GM12878 (cell line): ENCODE data around the gene CCRL2. TPM values are rescaled to one million over a fixed set of nuclear protein-coding genes. Genes with fewer than 3 reads are reported as not detected.

Experiments used
- BACH1 ChIP-seq: fragments of 450-650 bp; IDR thresholded peaks from 2 replicates; pipeline ENCODE4 v1.6.1; 2017; ENCODE audit warnings: mild to moderate bottlenecking, borderline replicate concordance
- BCL11A ChIP-seq: IDR thresholded peaks from 2 replicates; pipeline ENCODE4 v1.6.1; 2011; ENCODE audit warnings: low read depth, low read length
- BHLHE40 ChIP-seq, 2 experiments: fragments of 450-650 bp in 1 of 2; IDR thresholded peaks; 2 replicates each; pipeline ENCODE4 v1.6.1; 2011 to 2017; ENCODE audit warnings: low read depth in 2 of 2, borderline replicate concordance in 1 of 2, improper control_type of control experiment in 1 of 2, low read length in 1 of 2, mild to moderate bottlenecking in 1 of 2
- CBX5 ChIP-seq: sonication (generic); IDR thresholded peaks from 2 replicates; pipeline ENCODE4 v1.6.1; 2016; ENCODE audit warnings: low read depth, moderate library complexity, mild to moderate bottlenecking, inconsistent platforms
- CREM ChIP-seq: IDR thresholded peaks from 2 replicates; pipeline ENCODE4 v1.6.1; 2014; ENCODE audit warnings: antibody characterized with exemption, low read depth
- CTCF ChIP-seq, 3 experiments: IDR thresholded peaks in 2 of 3; conservative IDR thresholded peaks in 1 of 3; 2 replicates each; pipeline ENCODE4 v1.5.1; 2011; ENCODE audit warnings: low read depth in 3 of 3, low read length in 3 of 3, mild to moderate bottlenecking in 3 of 3, control low read depth in 2 of 3, moderate library complexity in 2 of 3, inconsistent platforms in 1 of 3, mixed read lengths in 1 of 3; ENCODE audit not compliant: control insufficient read depth in 2 of 3, insufficient read depth in 1 of 3; ENCODE audit errors: extremely low read depth in 1 of 3
- EP300 ChIP-seq, 2 experiments: fragments of 150-350 bp in 1 of 2; IDR thresholded peaks; 2 replicates each; pipeline ENCODE4 v1.6.1; 2011 to 2012; ENCODE audit warnings: low read depth in 2 of 2, low read length in 2 of 2, borderline replicate concordance in 1 of 2, improper control_type of control experiment in 1 of 2, inconsistent platforms in 1 of 2; ENCODE audit not compliant: control insufficient read depth in 1 of 2
- EZH2 ChIP-seq: IDR thresholded peaks from 2 replicates; pipeline ENCODE4 v1.6.1; 2012; ENCODE audit warnings: low read depth, mild to moderate bottlenecking, control low read depth, inconsistent platforms, low read length, borderline replicate concordance; ENCODE audit not compliant: control insufficient read depth
- FOXK2 ChIP-seq: fragments of 450-650 bp; IDR thresholded peaks from 2 replicates; pipeline ENCODE4 v1.6.1; 2017; ENCODE audit warnings: mild to moderate bottlenecking, moderate library complexity
- FOXM1 ChIP-seq: IDR thresholded peaks from 2 replicates; pipeline ENCODE4 v1.6.1; 2012; ENCODE audit warnings: low read depth, mild to moderate bottlenecking, inconsistent platforms, low read length, moderate library complexity
- IRF3 ChIP-seq: fragments of 450-650 bp; IDR thresholded peaks from 2 replicates; pipeline ENCODE4 v1.6.1; 2014; ENCODE audit warnings: mild to moderate bottlenecking
- JUND ChIP-seq: IDR thresholded peaks from 2 replicates; pipeline ENCODE4 v1.6.1; 2012; ENCODE audit warnings: low read depth, mild to moderate bottlenecking, low read length, improper control_type of control experiment, moderate library complexity
- KAT2A ChIP-seq: conservative IDR thresholded peaks from 2 replicates; pipeline ENCODE4 v1.6.1; 2011; ENCODE audit warnings: low read depth, low read length; ENCODE audit not compliant: control insufficient read depth
- KDM1A ChIP-seq: fragments of 200-600 bp; sonication (generic); IDR thresholded peaks from 2 replicates; pipeline ENCODE4 v1.6.1; 2016; ENCODE audit warnings: borderline replicate concordance
- NBN ChIP-seq: fragments of 450-650 bp; IDR thresholded peaks from 2 replicates; pipeline ENCODE4 v1.6.1; 2016
- NR2F1 ChIP-seq: fragments of 450-650 bp; conservative IDR thresholded peaks from 2 replicates; pipeline ENCODE4 v1.6.1; 2017; ENCODE audit warnings: mild to moderate bottlenecking
- SIN3A ChIP-seq: IDR thresholded peaks from 2 replicates; pipeline ENCODE4 v1.6.1; 2012; ENCODE audit warnings: low read depth, low read length, improper control_type of control experiment
- SMAD5 ChIP-seq: IDR thresholded peaks from 2 replicates; pipeline ENCODE4 v1.6.1; 2016; ENCODE audit warnings: antibody characterized with exemption, low read depth
- SMARCA5 ChIP-seq: fragments of 450-650 bp; IDR thresholded peaks from 2 replicates; pipeline ENCODE4 v1.6.1; 2017; ENCODE audit warnings: mild to moderate bottlenecking
- SPI1 ChIP-seq: IDR thresholded peaks from 2 replicates; pipeline ENCODE4 v1.6.1; 2011; ENCODE audit warnings: low read depth, mild to moderate bottlenecking, low read length, moderate library complexity, borderline replicate concordance; ENCODE audit not compliant: insufficient read depth
- polyA plus RNA-seq, 11 experiments: library from polyadenylated mRNA; depleted of rRNA in 4 of 11; unstranded in 6 of 11; stranded (reverse) in 5 of 11; fragments of >200 nt; fragmentation: Nextera tagmentation in 4 of 11; fragmentation: Illumina TruSeq in 1 of 11; extraction: Ambion mirVana in 4 of 11; extraction: Trizol in 1 of 11; gene quantifications; 1 replicate in 1 of 11; 2 replicates in 10 of 11; pipeline versions ENCODE4 v1.2.1 to v1.2.3, GENCODE V29; 2011 to 2016; ENCODE audit warnings: inconsistent platforms in 2 of 11, missing spikeins in 2 of 11, low read depth in 1 of 11
- total RNA-seq, 4 experiments: library from RNA; depleted of rRNA in 3 of 4; stranded (reverse); fragments of >200 nt in 3 of 4; fragmentation: Illumina TruSeq in 1 of 4; extraction: Trizol in 1 of 4; gene quantifications; 2 replicates each; pipeline versions ENCODE4 v1.2.1 to v1.2.3, GENCODE V29; 2013 to 2021
- TF ChIP-seq, protein P1 (sequence below): fragments of 150-350 bp; IDR thresholded peaks from 2 replicates; pipeline ENCODE4 v1.6.1; 2016; ENCODE audit warnings: low read depth, low read length
- TF ChIP-seq, protein P2 (sequence below): IDR thresholded peaks from 2 replicates; pipeline ENCODE4 v1.6.1; 2012; ENCODE audit warnings: low read length, inconsistent platforms

Gene CCRL2
- total and polyA plus RNA-seq, 10 of the 15 experiments (the other 5 are each of a cell fraction or from before 2014, with no cell fraction given), result 0.04 to 2.5 (median 1.8) TPM

- TF ChIP-seq, protein P1, sequence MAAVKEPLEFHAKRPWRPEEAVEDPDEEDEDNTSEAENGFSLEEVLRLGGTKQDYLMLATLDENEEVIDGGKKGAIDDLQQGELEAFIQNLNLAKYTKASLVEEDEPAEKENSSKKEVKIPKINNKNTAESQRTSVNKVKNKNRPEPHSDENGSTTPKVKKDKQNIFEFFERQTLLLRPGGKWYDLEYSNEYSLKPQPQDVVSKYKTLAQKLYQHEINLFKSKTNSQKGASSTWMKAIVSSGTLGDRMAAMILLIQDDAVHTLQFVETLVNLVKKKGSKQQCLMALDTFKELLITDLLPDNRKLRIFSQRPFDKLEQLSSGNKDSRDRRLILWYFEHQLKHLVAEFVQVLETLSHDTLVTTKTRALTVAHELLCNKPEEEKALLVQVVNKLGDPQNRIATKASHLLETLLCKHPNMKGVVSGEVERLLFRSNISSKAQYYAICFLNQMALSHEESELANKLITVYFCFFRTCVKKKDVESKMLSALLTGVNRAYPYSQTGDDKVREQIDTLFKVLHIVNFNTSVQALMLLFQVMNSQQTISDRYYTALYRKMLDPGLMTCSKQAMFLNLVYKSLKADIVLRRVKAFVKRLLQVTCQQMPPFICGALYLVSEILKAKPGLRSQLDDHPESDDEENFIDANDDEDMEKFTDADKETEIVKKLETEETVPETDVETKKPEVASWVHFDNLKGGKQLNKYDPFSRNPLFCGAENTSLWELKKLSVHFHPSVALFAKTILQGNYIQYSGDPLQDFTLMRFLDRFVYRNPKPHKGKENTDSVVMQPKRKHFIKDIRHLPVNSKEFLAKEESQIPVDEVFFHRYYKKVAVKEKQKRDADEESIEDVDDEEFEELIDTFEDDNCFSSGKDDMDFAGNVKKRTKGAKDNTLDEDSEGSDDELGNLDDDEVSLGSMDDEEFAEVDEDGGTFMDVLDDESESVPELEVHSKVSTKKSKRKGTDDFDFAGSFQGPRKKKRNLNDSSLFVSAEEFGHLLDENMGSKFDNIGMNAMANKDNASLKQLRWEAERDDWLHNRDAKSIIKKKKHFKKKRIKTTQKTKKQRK, result no peak
- TF ChIP-seq JUND (no peak), SIN3A (no peak), BCL11A (no peak), IRF3 (no peak), BACH1 (no peak), EP300 (IDR thresholded peaks at IDR 0.05; ENCODE audit: borderline replicate concordance in 1 of 2, control insufficient read depth in 1 of 2, low read depth in 2 of 2, low read length in 2 of 2) (no peak), CBX5 (0 out of 2 replicates have a peak, but pooled peaks have one; percentile 33), SMARCA5 (no peak), FOXM1 (no peak), NR2F1 (no peak), SMAD5 (no peak), NBN (0 out of 2 replicates have a peak, but pooled peaks have one; percentile 19), SPI1 (peak; percentile 47; the same call in 1 of the 2 replicates), KAT2A (no peak), CREM (no peak), KDM1A (no peak), BHLHE40 (IDR thresholded peaks at IDR 0.05; ENCODE audit: borderline replicate concordance in 1 of 2, low read depth in 2 of 2, low read length in 1 of 2) (peak in 1 of 2 experiments; percentile 13; a peak in 1 of 4 replicates), FOXK2 (no peak), CTCF (IDR thresholded peaks at IDR 0.05 in 2 of 3, conservative IDR thresholded peaks at IDR 0.05 in 1 of 3; ENCODE audit: control insufficient read depth in 2 of 3, extremely low read depth in 1 of 3, insufficient read depth in 1 of 3, low read depth in 3 of 3, low read length in 3 of 3) (peak; percentile 64 to 74 (median 72)), EZH2 (no peak)
- TF ChIP-seq, protein P2, sequence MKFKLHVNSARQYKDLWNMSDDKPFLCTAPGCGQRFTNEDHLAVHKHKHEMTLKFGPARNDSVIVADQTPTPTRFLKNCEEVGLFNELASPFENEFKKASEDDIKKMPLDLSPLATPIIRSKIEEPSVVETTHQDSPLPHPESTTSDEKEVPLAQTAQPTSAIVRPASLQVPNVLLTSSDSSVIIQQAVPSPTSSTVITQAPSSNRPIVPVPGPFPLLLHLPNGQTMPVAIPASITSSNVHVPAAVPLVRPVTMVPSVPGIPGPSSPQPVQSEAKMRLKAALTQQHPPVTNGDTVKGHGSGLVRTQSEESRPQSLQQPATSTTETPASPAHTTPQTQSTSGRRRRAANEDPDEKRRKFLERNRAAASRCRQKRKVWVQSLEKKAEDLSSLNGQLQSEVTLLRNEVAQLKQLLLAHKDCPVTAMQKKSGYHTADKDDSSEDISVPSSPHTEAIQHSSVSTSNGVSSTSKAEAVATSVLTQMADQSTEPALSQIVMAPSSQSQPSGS, result no peak
These were observed 38.5 kb upstream of the CCRL2 start (continued) for GRCh38 chr3:46368569-46368968.
